ENCODE data around the gene SREBF2.

- no peak for TF ChIP-seq CTCF (IDR thresholded peaks at IDR 0.05; ENCODE audit: low read depth, low read length)
- no peak for TF ChIP-seq POLR2A (IDR thresholded peaks at IDR 0.05; ENCODE audit: extremely low read depth, insufficient read length)
- TF ChIP-seq MAX (IDR thresholded peaks at IDR 0.05; ENCODE audit: low read depth, low read length), result no peak
Observed at GRCh38 chr22:41892721-41893120, 59.8 kb downstream of the SREBF2 start.
